ENCODE data around the gene ARID1B. TPM values are rescaled to one million over a fixed set of nuclear protein-coding genes. Genes with fewer than 3 reads are reported as not detected.
A peak's percentile ranks its signal among the peaks of the same experiment; 100 is the strongest.

ARID1B gene
- polyA plus RNA-seq, 10 donors, result 53.5 to 73.2 (median 62.9) TPM

GRCh38 chr6:156821707-156822106 lies 44.5 kb downstream of the ARID1B start:
- DNase-seq, result no peak

- no peak for DNase-seq
These were observed 45.6 kb downstream of the ARID1B start for GRCh38 chr6:156822747-156823206.

DNA sequence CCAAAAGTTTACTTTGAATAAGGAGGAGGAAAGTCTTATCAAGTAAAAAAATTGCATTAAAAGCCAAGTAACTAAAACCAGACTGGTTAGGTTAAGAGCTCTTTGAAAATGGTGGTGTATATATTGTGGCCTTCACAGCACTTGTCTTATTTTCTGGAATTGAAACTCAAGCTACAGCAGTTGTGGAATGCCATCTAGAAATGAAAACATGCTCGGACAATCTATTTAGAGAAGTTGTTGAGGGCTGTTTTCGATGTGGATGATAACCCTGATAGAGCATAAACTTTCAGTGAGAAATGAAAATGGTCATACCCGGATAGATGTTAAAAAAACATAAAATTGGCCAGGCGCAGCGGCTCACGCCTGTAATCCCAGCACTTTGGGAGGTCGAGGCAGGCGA lies 47.0 kb downstream of the ARID1B start:
- DNase-seq, result no peak

GRCh38 chr6:156825475-156825874 lies 48.3 kb downstream of the ARID1B start:
- DNase-seq, result no peak

- no peak for DNase-seq
These were observed 49.2 kb downstream of the ARID1B start for GRCh38 chr6:156826290-156826955.

DNA sequence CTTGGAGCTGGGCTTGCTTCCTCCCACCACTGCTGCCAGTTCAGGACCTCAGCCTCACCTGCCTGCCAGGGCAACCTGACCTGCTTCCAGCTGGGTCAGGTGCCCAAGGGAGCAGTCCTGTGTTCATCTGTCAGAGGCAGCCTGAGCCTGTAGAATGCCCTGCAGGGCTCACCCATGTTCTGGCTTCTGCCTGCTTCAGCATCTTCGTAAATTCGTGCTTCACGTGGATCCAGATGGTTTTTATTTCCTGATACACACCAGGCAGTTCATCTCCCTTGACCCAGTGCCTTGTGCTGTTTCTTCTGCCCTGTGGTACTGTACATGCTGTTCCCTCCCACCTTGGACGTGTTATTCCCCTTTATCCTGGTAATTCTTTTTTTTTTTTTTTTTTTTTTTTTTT lies 50.2 kb downstream of the ARID1B start:
- no peak for DNase-seq

GRCh38 chr6:156828280-156828703 lies 51.1 kb downstream of the ARID1B start:
- DNase-seq, result peak in 1 of 3 donors; percentile 44

GRCh38 chr6:156830126-156830525 lies 52.9 kb downstream of the ARID1B start:
- no peak for DNase-seq

DNA sequence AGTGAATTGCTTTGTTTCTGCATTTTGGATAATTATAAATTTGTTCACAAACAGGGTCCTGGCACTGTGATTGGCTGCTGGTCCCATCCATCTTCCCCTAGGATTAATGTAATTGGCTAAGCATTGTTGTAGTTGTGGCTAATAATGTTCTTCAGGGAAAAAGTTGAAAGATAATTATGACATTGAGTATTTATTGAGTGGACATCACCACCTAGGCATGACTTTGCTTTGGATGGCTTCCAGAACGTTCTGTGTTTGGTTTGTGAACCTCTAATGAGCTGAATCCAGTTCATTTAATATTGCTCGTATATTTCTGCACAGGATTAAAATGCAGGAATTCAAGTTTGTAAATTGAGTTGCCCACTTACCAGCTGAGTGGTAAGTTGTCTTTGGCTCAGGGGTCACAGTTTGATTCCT lies 55.1 kb downstream of the ARID1B start:
- peak in 1 of 3 donors; percentile 51 for DNase-seq

DNA sequence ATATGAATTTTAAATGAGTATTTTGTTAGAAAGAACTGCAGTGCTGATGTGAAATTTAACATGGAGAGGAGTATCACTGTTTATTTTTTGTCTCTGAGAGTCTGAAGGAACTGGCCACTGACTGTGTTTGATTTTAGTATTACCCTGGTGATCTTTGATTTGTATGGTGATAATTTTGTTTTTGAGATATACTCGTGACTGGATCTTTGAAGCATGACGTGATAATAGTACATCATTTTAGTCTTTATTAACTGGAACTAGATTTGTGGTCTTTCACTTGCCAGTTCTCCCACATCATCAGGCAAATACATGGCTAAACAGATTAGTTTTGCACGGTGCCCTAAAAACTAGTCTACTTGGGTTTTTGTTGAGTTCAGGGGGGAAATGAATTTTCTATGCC lies 55.5 kb downstream of the ARID1B start:
- no peak for DNase-seq

DNA sequence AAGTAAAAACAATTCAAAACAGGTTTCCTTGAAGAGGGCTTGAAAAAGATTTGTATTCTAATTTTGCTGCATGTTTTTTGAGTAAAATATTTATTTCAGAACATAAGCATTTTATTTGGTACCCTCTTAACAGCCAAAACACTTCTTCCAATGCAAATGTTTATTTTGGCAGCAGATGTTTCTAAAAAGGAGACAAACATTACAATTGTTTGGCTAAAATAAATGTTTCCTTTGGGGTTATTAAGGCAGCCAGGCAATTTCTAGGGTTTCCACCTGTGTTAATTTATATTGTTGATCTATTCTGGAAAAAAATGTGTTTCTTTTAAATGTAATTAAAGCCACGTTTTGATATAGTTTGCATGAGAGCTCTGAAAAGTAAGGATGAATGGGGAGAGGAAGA lies 56.6 kb downstream of the ARID1B start:
- DNase-seq, result no peak

GRCh38 chr6:156839129-156839528 lies 62.0 kb downstream of the ARID1B start:
- DNase-seq, result no peak

DNA sequence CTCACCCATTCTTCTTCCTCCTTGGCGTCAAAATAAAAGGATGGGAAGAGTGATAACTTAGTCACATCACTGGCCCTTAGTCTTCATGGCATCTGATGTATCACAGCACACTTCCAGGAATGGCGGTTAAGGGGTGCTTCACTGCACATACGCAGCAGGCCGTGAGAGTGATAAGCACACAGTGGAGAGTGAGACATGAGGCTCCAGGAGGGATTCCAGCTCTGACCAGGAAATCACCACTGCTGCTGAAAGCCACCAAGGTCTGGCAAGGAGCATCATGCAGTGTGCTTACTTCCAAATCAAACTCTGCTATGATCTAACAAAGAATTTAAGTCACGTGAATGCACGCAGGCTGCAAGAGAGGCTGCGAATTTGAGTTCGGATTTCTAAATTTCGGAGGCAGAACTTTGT lies 62.4 kb downstream of the ARID1B start:
- DNase-seq, result peak in 2 of 3 donors; percentile 22 to 39

DNA sequence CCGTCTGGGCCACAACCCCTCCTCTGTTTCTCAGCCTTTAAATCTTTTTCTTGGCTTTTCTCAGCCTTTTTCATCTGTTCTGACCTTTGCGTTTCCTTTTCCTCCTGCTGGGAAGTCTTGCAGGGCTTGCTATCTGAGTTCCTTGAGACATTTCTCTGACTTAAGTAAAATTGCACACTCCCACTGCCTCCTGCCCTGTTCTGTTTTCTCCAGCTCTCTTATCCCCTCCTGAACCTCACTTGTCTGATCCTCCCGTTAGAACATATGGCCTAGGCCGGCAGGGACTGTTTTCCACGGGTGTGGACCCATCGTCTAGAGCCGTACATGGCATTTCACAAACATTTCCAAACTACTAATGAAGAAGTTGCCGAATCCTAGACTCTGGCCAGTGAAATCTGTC lies 63.0 kb downstream of the ARID1B start:
- no peak for DNase-seq

DNA sequence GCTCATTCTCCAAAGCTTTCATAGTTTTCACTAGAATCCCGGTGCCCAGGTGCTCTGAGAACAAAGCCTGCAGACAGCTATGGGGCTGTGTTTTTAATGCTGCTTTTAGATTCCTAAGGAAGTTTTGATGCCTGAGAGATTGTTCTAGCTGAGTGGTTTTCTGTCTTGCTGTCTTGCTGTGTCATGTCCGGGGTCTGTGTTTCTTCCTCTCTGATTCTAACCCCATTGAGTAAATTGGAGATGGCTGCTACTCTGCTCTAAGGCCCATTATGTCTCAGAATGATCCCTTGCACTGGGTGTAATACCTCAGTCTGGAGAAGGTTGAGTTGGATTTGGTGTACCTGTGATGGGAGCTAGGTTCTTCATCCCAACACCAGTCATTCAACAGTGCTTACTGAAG lies 63.4 kb downstream of the ARID1B start:
- DNase-seq, result no peak

DNA sequence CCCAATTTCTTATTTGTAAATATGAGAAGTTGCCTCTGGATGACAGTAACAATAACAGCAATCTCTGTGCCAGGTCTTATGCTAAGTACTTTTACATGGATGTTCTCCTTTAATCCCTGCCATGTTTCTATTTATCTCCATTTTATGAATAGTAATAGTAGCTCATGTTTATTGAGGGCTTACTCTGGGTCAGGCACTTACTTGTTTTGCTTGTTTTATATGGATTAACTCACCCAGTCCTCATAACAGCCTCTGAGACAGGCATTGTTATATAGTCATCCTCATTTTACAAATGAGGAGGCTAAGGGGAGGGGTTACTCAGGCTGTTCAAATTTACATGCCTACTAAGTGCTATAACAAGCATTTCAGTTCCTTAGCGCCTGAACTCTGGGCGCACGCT lies 64.3 kb downstream of the ARID1B start:
- DNase-seq, result no peak

- DNase-seq, result no peak
These were observed 65.5 kb downstream of the ARID1B start for GRCh38 chr6:156842598-156843250.

DNA sequence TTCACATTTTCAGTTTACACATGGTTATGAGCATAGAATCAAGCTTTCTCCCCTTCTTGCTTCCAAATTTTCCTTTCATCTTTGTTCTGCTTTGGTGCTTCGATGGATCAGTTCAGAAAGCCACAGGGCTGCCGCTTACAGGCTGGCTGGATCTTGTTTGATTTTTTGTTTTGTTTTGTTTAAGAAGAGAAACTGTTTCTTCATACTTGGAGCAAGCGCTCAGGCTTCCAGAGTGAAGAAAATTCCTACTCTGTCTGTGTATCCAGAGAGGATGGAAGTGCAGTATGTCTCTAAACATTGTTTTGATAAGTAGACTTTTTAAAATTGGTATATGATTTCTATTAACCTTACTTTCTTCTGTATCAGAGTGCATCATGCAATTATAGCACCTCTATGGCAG lies 66.9 kb downstream of the ARID1B start:
- DNase-seq, result no peak

- no peak for DNase-seq
These were observed 68.4 kb downstream of the ARID1B start for GRCh38 chr6:156845454-156846155.

GRCh38 chr6:156846845-156847599 lies 69.8 kb downstream of the ARID1B start:
- DNase-seq, result peak in 1 of 3 donors; percentile 18

GRCh38 chr6:156848123-156848522 lies 70.9 kb downstream of the ARID1B start:
- peak in 1 of 3 donors; percentile 13 for DNase-seq

GRCh38 chr6:156848533-156848932 lies 71.4 kb downstream of the ARID1B start:
- peak; percentile 76 to 79 (median 79) for DNase-seq

All from muscle of back (tissue), 11 donors.